Erythroblast (primary cell): ENCODE measurements around the gene SLC25A31.

Experiments used
- GATA1 ChIP-seq: IDR thresholded peaks from 2 replicates; pipeline ENCODE4 v1.6.1; 2011; ENCODE audit warnings: low read depth, mild to moderate bottlenecking, control low read depth, low read length, moderate library complexity
- POLR2A ChIP-seq: IDR thresholded peaks from 2 replicates; pipeline ENCODE4 v1.6.1; 2011; ENCODE audit warnings: mild to moderate bottlenecking, low read length

GRCh38 chr4:127788517-127788916 is 58.3 kb downstream of the SLC25A31 start:
- TF ChIP-seq POLR2A (no peak), GATA1 (no peak)
